GM18873 (cell line): ENCODE data around the gene CEBPZOS.
"Not testable (repeated sequence)": the region's sequence is repeated elsewhere in the genome, so short reads cannot be mapped to it uniquely, and the experiment has no call there.

Experiments
- ATAC-seq: cut with Tn5 transposase; IDR thresholded peaks from one replicate; pipeline ENCODE4 v1.9.1; 2021; ENCODE audit warnings: mild to moderate bottlenecking, moderate library complexity, moderate number of reproducible peaks; ENCODE audit not compliant: unreplicated experiment, low FRiP score

CEBPZOS gene

GRCh38 chr2:37190290-37190689, 6.0 kb upstream of the CEBPZOS start:
- no peak for ATAC-seq

- no peak for ATAC-seq
Measured at GRCh38 chr2:37191253-37191652, 5.0 kb upstream of the CEBPZOS start.

- no peak for ATAC-seq
Measured at GRCh38 chr2:37191747-37192146, 4.5 kb upstream of the CEBPZOS start.

- no peak for ATAC-seq
Measured at GRCh38 chr2:37192551-37192950, 3.7 kb upstream of the CEBPZOS start.

- not testable (repeated sequence) for ATAC-seq
Measured at GRCh38 chr2:37195862-37196319, 405 bp upstream of the CEBPZOS start.

GRCh38 chr2:37198681-37199065, 2.4 kb downstream of the CEBPZOS start:
- ATAC-seq, result no peak

- no peak for ATAC-seq
Measured at GRCh38 chr2:37201208-37201607, 4.9 kb downstream of the CEBPZOS start.

GRCh38 chr2:37201766-37202165, 5.5 kb downstream of the CEBPZOS start:
- ATAC-seq, result no peak

- ATAC-seq, result no peak
Measured at GRCh38 chr2:37203708-37204107, 7.4 kb downstream of the CEBPZOS start.

GRCh38 chr2:37205071-37205661, 8.9 kb downstream of the CEBPZOS start:
- not testable (repeated sequence) for ATAC-seq

GRCh38 chr2:37205689-37206341, 9.5 kb downstream of the CEBPZOS start:
- ATAC-seq, result no peak

GRCh38 chr2:37206760-37207159, 10.5 kb downstream of the CEBPZOS start:
- not testable (repeated sequence) for ATAC-seq

GRCh38 chr2:37211212-37211611, 14.9 kb downstream of the CEBPZOS start:
- no peak for ATAC-seq

GRCh38 chr2:37211939-37212338, 15.6 kb downstream of the CEBPZOS start:
- no peak for ATAC-seq

GRCh38 chr2:37215250-37215649, 19.0 kb downstream of the CEBPZOS start:
- ATAC-seq, result no peak

- no peak for ATAC-seq
Measured at GRCh38 chr2:37219046-37219445, 22.8 kb downstream of the CEBPZOS start.

GRCh38 chr2:37223131-37223530, 26.8 kb downstream of the CEBPZOS start:
- ATAC-seq, result no peak

- no peak for ATAC-seq
Measured at GRCh38 chr2:37224063-37224462, 27.8 kb downstream of the CEBPZOS start.

- ATAC-seq, result not testable (repeated sequence)
Measured at GRCh38 chr2:37225129-37225528, 28.8 kb downstream of the CEBPZOS start.

GRCh38 chr2:37226863-37227262, 30.6 kb downstream of the CEBPZOS start:
- no peak for ATAC-seq

GRCh38 chr2:37228788-37229187, 32.5 kb downstream of the CEBPZOS start:
- ATAC-seq, result no peak

- ATAC-seq, result no peak
Measured at GRCh38 chr2:37230581-37230980, 34.3 kb downstream of the CEBPZOS start.
